Middle frontal gyrus (tissue), 1 donor: ENCODE data around the gene TMEM191C.
A peak's percentile ranks its signal among the peaks of the same experiment; 100 is the strongest.
"Not testable (repeated sequence)": the region's sequence is repeated elsewhere in the genome, so short reads cannot be mapped to it uniquely, and the experiment has no call there.

Source experiments
- DNase-seq: peaks from one replicate; pipeline ENCODE4 v3.0.0-alpha.2; 2015; ENCODE audit warnings: low spot score; ENCODE audit errors: extremely low spot score

TMEM191C gene

GRCh38 chr22:21446128-21446826, 20.9 kb upstream of the TMEM191C start:
- DNase-seq: no peak

- no peak for DNase-seq
Measured at GRCh38 chr22:21446827-21447690, 20.1 kb upstream of the TMEM191C start.

GRCh38 chr22:21447694-21448402, 19.3 kb upstream of the TMEM191C start:
- DNase-seq: no peak

- DNase-seq: no peak
Measured at GRCh38 chr22:21448627-21449416, 18.4 kb upstream of the TMEM191C start.

GRCh38 chr22:21449531-21450319, 17.5 kb upstream of the TMEM191C start:
- no peak for DNase-seq

GRCh38 chr22:21450320-21450831, 16.8 kb upstream of the TMEM191C start:
- DNase-seq: no peak

GRCh38 chr22:21450858-21451353, 16.3 kb upstream of the TMEM191C start:
- no peak for DNase-seq

- no peak for DNase-seq
Measured at GRCh38 chr22:21451545-21452520, 15.4 kb upstream of the TMEM191C start.

- DNase-seq: not testable (repeated sequence)
Measured at GRCh38 chr22:21452666-21453065, 14.5 kb upstream of the TMEM191C start.

- DNase-seq: not testable (repeated sequence)
Measured at GRCh38 chr22:21454998-21455333, 12.2 kb upstream of the TMEM191C start.

GRCh38 chr22:21455334-21456089, 11.7 kb upstream of the TMEM191C start:
- DNase-seq: no peak

- no peak for DNase-seq
Measured at GRCh38 chr22:21457023-21457787, 10.0 kb upstream of the TMEM191C start.

- DNase-seq: not testable (repeated sequence)
Measured at GRCh38 chr22:21462672-21463071, 4.5 kb upstream of the TMEM191C start.

- peak; percentile 2 for DNase-seq
Measured at GRCh38 chr22:21468194-21469096, 1.3 kb downstream of the TMEM191C start.

- DNase-seq: not testable (repeated sequence)
Measured at GRCh38 chr22:21469097-21469994, 2.2 kb downstream of the TMEM191C start.
